GM12892 (cell line): ENCODE results near the gene ERBB4.

ENCODE experiments used
- POLR2A ChIP-seq: IDR thresholded peaks from 2 replicates; pipeline ENCODE4 v1.6.1; 2011; ENCODE audit warnings: low read depth, low read length, control low read depth
- POLR2AphosphoS5 ChIP-seq: IDR thresholded peaks from 2 replicates; pipeline ENCODE4 v1.6.1; 2011; ENCODE audit warnings: low read depth, low read length, control low read depth

DNA sequence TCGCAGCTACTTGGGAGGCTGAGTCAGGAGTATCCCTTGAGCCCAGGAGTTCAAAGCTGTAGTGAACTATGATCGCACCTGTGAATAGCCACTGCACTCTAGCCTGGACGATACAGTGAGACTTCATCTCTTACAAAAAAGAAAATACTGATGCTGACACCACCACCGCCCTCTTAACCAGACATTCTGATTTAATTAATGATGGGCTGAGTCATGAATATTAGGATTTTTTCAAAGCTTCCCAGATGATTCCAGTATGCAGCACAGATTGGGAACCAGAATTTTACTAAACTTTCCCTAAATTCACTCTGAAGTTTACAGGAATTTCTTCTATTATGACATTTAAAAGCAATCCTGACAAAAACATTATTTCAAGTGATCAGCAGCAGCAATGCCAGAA is 130.1 kb downstream of the ERBB4 start:
- TF ChIP-seq POLR2A (no peak), POLR2AphosphoS5 (no peak)
